ENCODE measurements around the gene LRP6. TPM values are rescaled to one million over a fixed set of nuclear protein-coding genes. Genes with fewer than 3 reads are reported as not detected.
"Not testable (repeated sequence)": the region's sequence is repeated elsewhere in the genome, so short reads cannot be mapped to it uniquely, and the experiment has no call there.

Gene LRP6
- total RNA-seq, 2 donors from 2014 or later, result 0.61 to 3.9 TPM

GRCh38 chr12:12278899-12279298, 12.1 kb upstream of the LRP6 start:
- no peaks in the 10 kb centered on the region for H3K4me1 Mint-ChIP-seq
- peaks cover 10% of the 10 kb centered on the region for H3K27me3 Mint-ChIP-seq
- no peaks in the 10 kb centered on the region for H3K36me3 Mint-ChIP-seq (ENCODE audit: low read depth)
- no peak overlapping the region for H3K4me3 Mint-ChIP-seq
- peaks cover 10% of the 10 kb centered on the region for H3K9me3 Mint-ChIP-seq
- ATAC-seq (replicated peaks), result no peak
- no peak overlapping the region for H3K27ac Mint-ChIP-seq

- peaks cover 2% of the 10 kb centered on the region for H3K27me3 Mint-ChIP-seq
- no peak overlapping the region for H3K27ac Mint-ChIP-seq
- H3K4me3 Mint-ChIP-seq, result no peak overlapping the region
- H3K4me1 Mint-ChIP-seq, result no peaks in the 10 kb centered on the region
- no peaks in the 10 kb centered on the region for H3K36me3 Mint-ChIP-seq (ENCODE audit: low read depth)
- no peak for ATAC-seq (replicated peaks)
- H3K9me3 Mint-ChIP-seq, result peaks cover 10% of the 10 kb centered on the region
These were observed 9.0 kb upstream of the LRP6 start for GRCh38 chr12:12275874-12276273.

DNA sequence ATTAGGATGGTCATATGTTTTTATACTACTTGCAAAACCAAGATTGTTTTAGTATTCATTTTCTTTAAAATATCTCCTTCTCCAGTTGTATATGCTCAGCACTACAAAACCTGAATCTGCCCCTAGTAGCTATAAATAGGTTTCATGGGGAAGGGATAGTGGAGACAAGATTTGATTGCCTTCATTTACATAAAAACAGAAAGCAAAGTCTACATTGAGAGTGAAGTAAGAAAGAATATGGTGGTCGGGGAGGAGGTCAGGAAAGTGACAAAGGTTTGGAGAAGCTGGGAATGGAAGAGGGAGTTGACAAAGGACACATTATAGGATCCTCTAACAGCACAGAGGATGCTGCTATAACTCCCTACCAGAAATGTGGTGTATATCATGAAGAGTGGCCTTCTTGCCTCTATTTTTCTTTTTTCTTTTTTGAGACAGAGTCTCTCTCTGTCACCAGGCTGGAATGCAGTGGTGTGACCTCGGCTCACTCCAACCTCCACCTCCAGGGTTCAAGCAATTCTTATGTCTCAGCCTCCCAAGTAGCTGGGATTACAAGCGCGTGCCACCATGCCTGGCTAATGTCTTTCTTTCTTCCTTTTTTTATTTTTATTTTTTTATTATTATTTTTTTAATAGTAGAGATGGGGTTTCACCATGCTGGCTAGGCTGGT, 6.6 kb upstream of the LRP6 start:
- H3K36me3 Mint-ChIP-seq (ENCODE audit: low read depth), result no peaks in the 10 kb centered on the region
- H3K4me1 Mint-ChIP-seq, result no peaks in the 10 kb centered on the region

GRCh38 chr12:12272869-12273268, 6.0 kb upstream of the LRP6 start:
- H3K4me1 Mint-ChIP-seq, result no peaks in the 10 kb centered on the region
- no peak for ATAC-seq (replicated peaks)
- H3K4me3 Mint-ChIP-seq, result no peak overlapping the region
- H3K9me3 Mint-ChIP-seq, result peaks cover 8% of the 10 kb centered on the region
- no peak overlapping the region for H3K27ac Mint-ChIP-seq
- H3K27me3 Mint-ChIP-seq, result no peaks in the 10 kb centered on the region
- H3K36me3 Mint-ChIP-seq (ENCODE audit: low read depth), result no peaks in the 10 kb centered on the region

More for the DNA sequence above, 6.6 kb upstream of the LRP6 start:
- no peak for ATAC-seq (replicated peaks)
- H3K27me3 Mint-ChIP-seq, result no peaks in the 10 kb centered on the region
- H3K27ac Mint-ChIP-seq, result no peak overlapping the region
- H3K4me3 Mint-ChIP-seq, result no peak overlapping the region
- peaks cover 10% of the 10 kb centered on the region for H3K9me3 Mint-ChIP-seq

GRCh38 chr12:12270226-12270625, 3.4 kb upstream of the LRP6 start:
- no peak for ATAC-seq (replicated peaks)
- Mint-ChIP-seq H3K9me3 (no peaks in the 10 kb centered on the region), H3K36me3 (ENCODE audit: low read depth) (no peaks in the 10 kb centered on the region), H3K27ac (no peak overlapping the region), H3K4me3 (no peak overlapping the region), H3K27me3 (peaks cover 8% of the 10 kb centered on the region), H3K4me1 (peaks cover 10% of the 10 kb centered on the region)

DNA sequence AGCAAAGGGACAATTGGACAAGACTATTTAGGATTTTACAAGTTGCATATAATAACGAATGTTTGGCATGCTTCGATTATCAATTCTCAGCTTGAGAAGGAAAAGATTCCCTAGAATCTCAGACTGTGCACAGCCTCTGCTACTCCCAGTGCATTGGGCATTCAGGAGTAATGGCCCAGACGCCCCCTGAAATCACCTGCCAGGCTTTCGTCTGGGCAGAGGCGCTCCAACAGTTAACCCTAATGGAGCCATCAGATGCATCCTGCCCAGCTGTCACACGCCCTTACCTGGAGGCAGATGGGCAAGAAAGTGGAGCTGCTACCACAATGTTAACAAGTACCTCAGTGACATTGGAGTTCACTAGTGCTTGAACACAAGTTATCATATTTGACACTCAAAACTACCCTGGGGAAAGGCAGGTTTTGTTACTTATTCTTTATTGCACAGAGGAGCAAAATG, 927 bp upstream of the LRP6 start:
- Mint-ChIP-seq H3K4me1 (peaks cover 15% of the 10 kb centered on the region), H3K36me3 (ENCODE audit: low read depth) (no peaks in the 10 kb centered on the region), H3K4me3 (peak overlapping the region; percentile 83), H3K27ac (no peak overlapping the region), H3K9me3 (no peaks in the 10 kb centered on the region), H3K27me3 (peaks cover 14% of the 10 kb centered on the region)
- ATAC-seq (replicated peaks), result no peak

DNA sequence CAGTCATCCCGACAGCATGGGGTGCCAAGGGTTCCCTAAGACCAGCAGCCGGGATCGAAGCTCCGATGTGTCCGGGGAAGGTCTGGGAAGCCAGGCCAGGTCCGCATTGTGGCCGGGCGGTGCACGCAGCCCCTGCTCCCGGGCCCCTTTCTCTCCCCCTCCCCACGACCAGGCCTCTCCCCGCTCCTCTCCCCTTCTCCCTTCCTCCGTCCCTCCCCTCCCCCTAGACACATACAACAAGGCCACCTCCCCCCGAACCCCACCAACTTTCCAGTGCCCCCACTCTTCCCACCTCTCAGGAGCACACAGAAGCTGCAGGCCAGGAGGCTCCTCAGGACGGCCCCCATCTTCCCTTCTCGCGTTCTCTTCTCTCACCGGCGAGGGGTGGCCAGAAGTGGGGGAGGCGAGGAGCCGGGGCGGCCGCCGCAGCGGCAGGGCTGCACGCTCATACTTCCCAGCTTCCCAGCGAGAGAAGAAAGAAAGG, 413 bp downstream of the LRP6 start:
- Mint-ChIP-seq H3K9me3 (no peaks in the 10 kb centered on the region), H3K36me3 (ENCODE audit: low read depth) (no peaks in the 10 kb centered on the region), H3K4me1 (peaks cover 15% of the 10 kb centered on the region), H3K27ac (peak overlapping the region; percentile 33), H3K27me3 (peaks cover 14% of the 10 kb centered on the region), H3K4me3 (peak overlapping the region; percentile 83)
- no peak for ATAC-seq (replicated peaks)

- H3K27ac Mint-ChIP-seq, result peak overlapping the region; percentile 33
- no peak for ATAC-seq (replicated peaks)
- H3K4me1 Mint-ChIP-seq, result peaks cover 15% of the 10 kb centered on the region
- peaks cover 14% of the 10 kb centered on the region for H3K27me3 Mint-ChIP-seq
- no peaks in the 10 kb centered on the region for H3K9me3 Mint-ChIP-seq
- H3K4me3 Mint-ChIP-seq, result peak overlapping the region; percentile 83
- no peaks in the 10 kb centered on the region for H3K36me3 Mint-ChIP-seq (ENCODE audit: low read depth)
These were observed 1.1 kb downstream of the LRP6 start for GRCh38 chr12:12265571-12266388.

DNA sequence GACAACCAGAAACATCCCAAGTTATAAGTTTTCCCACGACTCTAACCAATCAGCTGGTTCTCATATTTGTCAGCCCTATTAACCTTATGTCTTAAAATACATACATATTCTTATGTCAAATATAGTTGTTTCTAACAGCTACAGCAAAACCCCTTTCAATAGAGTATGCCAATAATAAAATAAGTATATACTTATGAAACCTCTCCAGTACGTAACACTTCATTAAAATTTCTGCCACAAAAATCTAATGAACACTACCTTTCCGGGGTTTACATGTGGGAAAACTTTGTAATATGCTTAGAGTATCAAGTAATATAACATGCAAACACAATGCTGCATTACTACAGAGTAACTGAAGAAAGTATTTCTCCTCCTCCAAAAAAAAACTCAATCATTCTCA, 1.8 kb downstream of the LRP6 start:
- no peak for ATAC-seq (replicated peaks)
- Mint-ChIP-seq H3K4me3 (peak overlapping the region; percentile 83), H3K4me1 (peaks cover 15% of the 10 kb centered on the region), H3K27me3 (peaks cover 14% of the 10 kb centered on the region), H3K36me3 (ENCODE audit: low read depth) (no peaks in the 10 kb centered on the region), H3K27ac (no peak overlapping the region), H3K9me3 (no peaks in the 10 kb centered on the region)

DNA sequence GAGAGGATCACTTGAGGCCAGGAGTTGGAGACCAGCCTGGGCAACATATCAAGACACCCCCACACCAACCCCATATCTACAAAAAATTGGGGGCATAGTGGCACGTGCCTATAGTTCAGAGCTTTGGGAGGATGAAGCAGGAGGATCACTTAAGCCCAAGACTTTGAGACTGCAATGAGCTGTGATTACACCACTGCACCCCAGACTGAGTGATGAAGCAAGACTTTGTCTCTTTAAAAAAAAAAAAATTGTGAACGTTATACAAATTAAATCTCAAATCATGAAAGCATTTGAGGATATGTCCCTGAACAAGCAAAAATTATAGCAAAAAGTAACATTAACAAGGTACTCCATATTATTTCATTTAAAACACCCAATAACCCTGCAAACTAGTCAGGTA, 2.9 kb downstream of the LRP6 start:
- ATAC-seq (replicated peaks), result no peak
- Mint-ChIP-seq H3K27me3 (peaks cover 14% of the 10 kb centered on the region), H3K4me1 (peaks cover 15% of the 10 kb centered on the region), H3K9me3 (no peaks in the 10 kb centered on the region), H3K27ac (no peak overlapping the region), H3K4me3 (no peak overlapping the region), H3K36me3 (ENCODE audit: low read depth) (no peaks in the 10 kb centered on the region)

- not testable (repeated sequence) for H3K27ac Mint-ChIP-seq; H3K4me1 Mint-ChIP-seq; H3K9me3 Mint-ChIP-seq; H3K27me3 Mint-ChIP-seq; H3K4me3 Mint-ChIP-seq; ATAC-seq (replicated peaks); H3K36me3 Mint-ChIP-seq (ENCODE audit: low read depth)
These were observed 10.5 kb downstream of the LRP6 start for GRCh38 chr12:12256291-12256757.

DNA sequence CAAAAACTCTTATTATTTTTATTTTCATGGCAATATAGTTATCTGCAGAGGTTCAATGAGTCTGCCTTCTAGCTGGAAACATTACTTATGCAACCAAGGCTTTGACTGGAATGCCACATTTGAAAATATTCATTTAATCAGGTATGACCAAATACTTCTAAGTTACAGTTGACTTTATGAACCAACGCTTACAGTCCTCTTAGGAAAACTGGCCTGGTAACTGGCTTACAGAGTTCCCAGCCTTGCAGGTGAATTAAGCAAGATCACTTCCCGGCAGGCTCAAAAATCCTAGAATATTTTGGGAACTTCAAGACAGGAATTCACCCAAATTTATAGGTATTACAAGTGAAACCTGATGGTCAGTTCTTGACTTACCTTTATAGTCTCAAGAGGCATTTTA, 12.3 kb downstream of the LRP6 start:
- no peak overlapping the region for H3K4me3 Mint-ChIP-seq
- H3K27ac Mint-ChIP-seq, result no peak overlapping the region
- peaks cover 4% of the 10 kb centered on the region for H3K9me3 Mint-ChIP-seq
- no peaks in the 10 kb centered on the region for H3K36me3 Mint-ChIP-seq (ENCODE audit: low read depth)
- H3K27me3 Mint-ChIP-seq, result no peaks in the 10 kb centered on the region
- no peak for ATAC-seq (replicated peaks)
- peaks cover 7% of the 10 kb centered on the region for H3K4me1 Mint-ChIP-seq

DNA sequence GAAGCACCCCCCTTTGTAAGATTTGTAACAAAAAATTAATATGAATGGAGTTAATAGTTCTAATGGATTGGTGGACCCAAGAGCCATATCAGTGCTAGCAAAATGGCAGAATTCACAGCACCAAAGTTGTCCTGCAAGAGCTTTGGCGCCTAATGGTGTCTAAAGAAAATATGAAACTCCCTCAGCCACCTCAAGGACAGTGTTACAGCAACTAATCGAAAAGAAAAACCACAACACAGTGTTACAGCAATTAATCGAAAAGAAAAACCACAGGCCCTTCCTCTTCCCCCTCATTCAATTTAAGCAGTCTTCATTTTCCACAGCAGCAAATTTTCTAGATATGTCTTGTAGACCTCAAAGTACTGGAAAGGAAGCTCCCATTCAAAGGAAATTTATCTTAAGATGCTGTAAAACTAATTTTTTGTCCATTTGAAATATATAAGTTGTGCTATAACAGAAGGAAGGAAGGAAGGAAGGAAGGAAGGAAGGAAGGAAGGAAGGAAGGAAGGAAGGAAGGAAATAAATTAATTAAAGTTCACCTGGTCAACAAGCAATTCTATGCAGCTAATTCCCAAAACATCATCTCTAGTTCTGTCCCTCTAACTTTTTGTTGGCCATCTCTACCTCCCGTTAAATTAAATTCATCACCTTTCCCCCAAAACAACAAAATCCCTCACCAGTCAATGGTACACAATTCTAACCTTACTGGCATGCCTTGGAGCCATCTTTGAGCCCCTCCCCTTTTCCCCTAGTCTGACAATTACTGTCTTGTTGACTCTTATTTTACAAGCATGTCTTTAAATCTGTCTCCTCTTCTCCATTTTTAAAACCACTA, 17.4 kb downstream of the LRP6 start:
- H3K27ac Mint-ChIP-seq, result peak overlapping the region; percentile 15
- no peaks in the 10 kb centered on the region for H3K36me3 Mint-ChIP-seq (ENCODE audit: low read depth)
- peaks cover 4% of the 10 kb centered on the region for H3K9me3 Mint-ChIP-seq
- no peak overlapping the region for H3K4me3 Mint-ChIP-seq
- H3K27me3 Mint-ChIP-seq, result no peaks in the 10 kb centered on the region
- H3K4me1 Mint-ChIP-seq, result peaks cover 12% of the 10 kb centered on the region
- ATAC-seq (replicated peaks), result no peak

- Mint-ChIP-seq H3K27me3 (no peaks in the 10 kb centered on the region), H3K9me3 (peaks cover 4% of the 10 kb centered on the region), H3K36me3 (ENCODE audit: low read depth) (peaks cover 6% of the 10 kb centered on the region), H3K4me1 (peaks cover 12% of the 10 kb centered on the region), H3K4me3 (no peak overlapping the region), H3K27ac (no peak overlapping the region)
- ATAC-seq (replicated peaks), result no peak
These were observed 19.3 kb downstream of the LRP6 start for GRCh38 chr12:12247584-12247983.

Measured in activated T-helper 17 cell treated with anti-CD3 and anti-CD28 coated beads, Interleukin-2, amount 50 U/mL, for 72 hours (primary cell).